HFF-Myc (cell line): ENCODE results near the gene PPP2R3B.

ENCODE experiments used
- DNase-seq: peaks from one replicate; pipeline ENCODE4 v3.0.0-alpha.2; 2011; ENCODE audit warnings: low read depth; ENCODE audit errors: extremely low read depth
- H3K4me3 ChIP-seq: replicated peaks from 2 replicates; pipeline ENCODE4 v1.5.1; 2011; ENCODE audit warnings: low read depth, mild to moderate bottlenecking, control low read depth, low read length
- CTCF ChIP-seq: IDR thresholded peaks from 2 replicates; pipeline ENCODE4 v1.5.1; 2012; ENCODE audit warnings: mild to moderate bottlenecking, low read depth, low read length, control low read depth; ENCODE audit errors: missing control alignments

PPP2R3B gene

GRCh38 chrX:346034-346813 is 40.5 kb downstream of the PPP2R3B start:
- DNase-seq = no peak
- no peak overlapping the region for H3K4me3 ChIP-seq
- no peak for TF ChIP-seq CTCF

- no peak overlapping the region for H3K4me3 ChIP-seq
- no peak for TF ChIP-seq CTCF
- no peak for DNase-seq
Observed at GRCh38 chrX:345020-345925, 41.4 kb downstream of the PPP2R3B start.

- TF ChIP-seq CTCF = no peak
- no peak for DNase-seq
- H3K4me3 ChIP-seq = no peak overlapping the region
Observed at GRCh38 chrX:344371-344901, 42.3 kb downstream of the PPP2R3B start.

GRCh38 chrX:341541-342101 is 45.1 kb downstream of the PPP2R3B start:
- TF ChIP-seq CTCF = no peak
- no peak for DNase-seq
- no peak overlapping the region for H3K4me3 ChIP-seq

- no peak for TF ChIP-seq CTCF
- no peak for DNase-seq
- no peak overlapping the region for H3K4me3 ChIP-seq
Observed at GRCh38 chrX:340641-341423, 45.9 kb downstream of the PPP2R3B start.

- TF ChIP-seq CTCF = no peak
- DNase-seq = no peak
- no peak overlapping the region for H3K4me3 ChIP-seq
Observed at GRCh38 chrX:340121-340520, 46.6 kb downstream of the PPP2R3B start.
